IPS-NIHi11 (cell line): Measurements from ENCODE around the gene ZNF593.

Experiments used
- DNase-seq: peaks from one replicate; pipeline ENCODE4 v3.0.0; 2012; ENCODE audit warnings: mixed read lengths, low spot score

ZNF593 gene

DNA sequence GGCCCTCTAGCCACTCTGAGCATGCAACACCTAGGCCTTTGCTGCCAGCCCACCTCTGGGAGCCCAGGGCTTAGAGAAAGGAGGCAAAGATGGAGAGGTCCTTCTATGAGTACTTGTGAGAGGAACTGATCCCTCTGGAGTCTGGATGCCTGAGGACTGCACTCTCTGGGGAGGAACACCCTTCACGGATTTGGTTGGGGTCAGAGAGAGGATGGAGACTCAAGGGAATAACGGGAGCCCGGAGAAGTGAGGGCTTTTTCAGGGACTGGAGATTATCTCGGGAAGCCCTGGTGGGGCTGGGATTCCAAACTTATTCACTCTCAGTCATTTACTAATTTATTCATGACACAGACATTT, 532 bp upstream of the ZNF593 start:
- no peak for DNase-seq

DNA sequence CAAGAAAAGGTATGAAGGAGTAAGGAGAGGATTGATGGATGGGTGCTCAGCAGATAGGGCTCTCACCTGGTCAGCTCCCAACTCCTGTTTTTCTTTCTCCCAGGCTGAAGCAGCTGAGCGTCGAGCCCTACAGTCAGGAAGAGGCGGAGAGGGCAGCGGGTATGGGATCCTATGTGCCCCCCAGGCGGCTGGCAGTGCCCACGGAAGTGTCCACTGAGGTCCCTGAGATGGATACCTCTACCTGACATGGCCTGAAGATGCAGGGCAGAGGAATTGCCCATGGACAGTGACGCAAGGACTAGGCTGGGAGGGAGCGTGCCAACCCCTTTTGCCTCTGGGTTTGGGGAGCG, 739 bp downstream of the ZNF593 start:
- no peak for DNase-seq

DNA sequence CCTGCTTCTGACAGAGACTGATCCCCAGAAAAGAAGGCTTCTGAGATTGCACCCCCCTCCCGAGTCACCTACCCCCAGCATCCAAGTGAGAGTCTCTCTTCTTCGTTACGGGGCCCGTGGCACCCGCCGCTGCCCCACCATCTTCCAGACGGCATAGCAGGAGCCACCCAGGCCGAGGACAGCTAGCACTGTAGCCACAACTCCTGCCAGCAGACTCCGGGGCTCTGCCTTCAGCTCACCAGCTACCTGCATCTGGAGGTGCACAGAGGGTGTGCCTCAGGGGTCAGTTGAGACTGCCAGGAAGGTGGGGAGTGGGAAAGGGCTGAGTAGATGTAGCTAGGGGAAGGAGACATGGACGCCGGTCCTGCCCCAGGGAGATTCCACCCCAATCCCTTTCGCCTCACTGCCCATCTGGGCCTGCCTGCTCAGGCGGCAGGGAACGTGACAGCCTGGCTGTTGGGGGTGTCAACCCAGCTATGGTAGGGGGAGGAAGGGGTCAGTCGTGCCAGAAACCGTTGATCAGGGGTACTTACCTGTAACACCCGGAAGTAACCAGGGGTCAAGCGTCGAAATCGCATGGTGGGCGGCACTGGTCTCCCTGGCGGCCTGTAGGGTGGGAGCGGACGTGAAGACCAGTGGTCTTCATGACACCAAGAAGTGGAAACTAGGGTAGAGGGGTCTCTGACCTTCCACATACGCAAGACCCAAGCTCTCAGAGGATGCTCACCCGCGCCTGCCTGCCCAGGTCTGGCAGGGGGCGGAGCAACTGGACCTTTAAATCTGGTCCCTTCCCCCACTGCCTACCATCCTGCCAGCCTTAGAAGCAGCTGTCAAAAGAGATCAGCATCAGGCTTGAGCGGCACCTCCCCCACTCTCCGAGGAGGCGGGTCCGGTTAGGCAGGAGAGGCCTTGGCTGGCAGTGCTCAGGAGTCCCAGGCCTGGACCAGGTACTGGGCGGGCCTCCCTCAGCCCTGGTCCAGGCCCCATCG, 1.7 kb downstream of the ZNF593 start, which contains the start of gene ZNF593OS:
TSS of gene ZNF593OS (minus strand) at position 749 of the 989 bp plus-strand sequence. CDS start at position 578, 171 bp downstream.
- no peak for DNase-seq

DNA sequence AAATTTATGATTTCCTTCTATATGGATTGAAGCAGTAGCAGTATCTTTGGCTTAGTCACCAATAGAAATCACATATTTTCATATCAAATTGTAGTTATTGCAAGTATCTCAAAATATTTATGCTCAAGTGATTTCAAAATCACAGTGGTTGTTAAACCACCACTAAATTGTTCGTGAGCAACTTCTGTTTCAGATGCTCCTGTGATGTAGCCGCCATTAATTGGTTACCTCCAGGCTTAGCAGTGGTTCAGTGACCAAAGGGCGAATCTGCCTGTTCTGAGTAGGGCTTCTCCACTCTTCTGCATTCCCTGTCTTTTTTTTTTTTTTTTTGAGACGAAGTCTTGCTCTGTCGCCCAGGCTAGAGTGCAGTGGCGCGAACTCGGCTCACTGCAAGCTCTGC, 5.6 kb downstream of the ZNF593 start:
- no peak for DNase-seq

DNA sequence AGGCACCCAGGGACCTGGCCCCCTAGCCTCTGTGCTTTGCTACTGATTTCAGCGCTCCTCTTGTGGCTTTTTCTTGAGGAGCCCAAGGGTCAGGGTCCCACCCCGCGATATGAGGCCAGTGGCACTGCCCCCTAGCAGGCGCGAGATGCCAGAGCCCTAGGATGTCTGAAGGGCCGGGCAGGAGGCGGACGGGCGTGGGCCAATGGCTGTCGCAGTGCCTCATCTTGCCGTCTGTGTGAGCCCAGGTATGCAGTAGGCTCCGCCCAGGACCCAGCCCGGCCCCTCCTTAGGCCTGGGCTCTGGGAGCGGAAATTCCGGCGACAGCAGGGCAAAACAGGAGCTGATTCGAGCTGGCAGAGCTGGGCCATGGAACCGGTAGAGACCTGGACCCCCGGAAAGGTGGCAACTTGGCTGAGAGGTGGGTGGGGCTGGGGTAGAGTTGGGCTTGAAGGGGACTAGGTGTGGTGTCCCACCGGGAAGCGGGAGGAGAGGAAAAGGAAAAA, 7.5 kb downstream of the ZNF593 start, which contains the start of gene CNKSR1:
TSS of gene CNKSR1 (plus strand) at position 310 of the 503 bp plus-strand sequence. CDS start at position 367, 57 bp downstream.
- peak; percentile 97 for DNase-seq

DNA sequence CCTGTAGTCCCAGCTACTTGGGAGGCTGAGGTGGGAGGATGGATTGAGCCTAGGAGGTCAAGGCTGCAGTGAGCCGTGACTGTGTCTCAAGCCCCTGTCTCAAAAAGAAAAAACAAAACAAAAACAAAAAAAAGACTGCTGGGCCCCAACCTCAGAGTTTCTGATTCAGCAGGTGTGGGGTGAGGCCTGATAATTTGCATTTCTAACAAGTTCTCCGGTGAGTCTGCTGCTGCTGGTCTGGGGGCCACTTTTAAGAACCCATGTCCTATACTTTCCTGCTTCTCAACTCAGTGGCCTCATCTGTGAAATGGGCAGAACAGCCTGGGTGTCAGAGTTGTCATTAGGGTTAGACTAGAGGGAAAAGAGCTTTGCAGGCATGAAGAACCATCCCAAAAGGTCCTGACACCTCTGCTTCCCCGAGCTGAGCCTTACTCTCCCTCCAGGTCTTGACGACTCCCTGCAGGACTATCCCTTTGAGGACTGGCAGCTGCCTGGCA, 10.3 kb downstream of the ZNF593 start:
- no peak for DNase-seq

DNA sequence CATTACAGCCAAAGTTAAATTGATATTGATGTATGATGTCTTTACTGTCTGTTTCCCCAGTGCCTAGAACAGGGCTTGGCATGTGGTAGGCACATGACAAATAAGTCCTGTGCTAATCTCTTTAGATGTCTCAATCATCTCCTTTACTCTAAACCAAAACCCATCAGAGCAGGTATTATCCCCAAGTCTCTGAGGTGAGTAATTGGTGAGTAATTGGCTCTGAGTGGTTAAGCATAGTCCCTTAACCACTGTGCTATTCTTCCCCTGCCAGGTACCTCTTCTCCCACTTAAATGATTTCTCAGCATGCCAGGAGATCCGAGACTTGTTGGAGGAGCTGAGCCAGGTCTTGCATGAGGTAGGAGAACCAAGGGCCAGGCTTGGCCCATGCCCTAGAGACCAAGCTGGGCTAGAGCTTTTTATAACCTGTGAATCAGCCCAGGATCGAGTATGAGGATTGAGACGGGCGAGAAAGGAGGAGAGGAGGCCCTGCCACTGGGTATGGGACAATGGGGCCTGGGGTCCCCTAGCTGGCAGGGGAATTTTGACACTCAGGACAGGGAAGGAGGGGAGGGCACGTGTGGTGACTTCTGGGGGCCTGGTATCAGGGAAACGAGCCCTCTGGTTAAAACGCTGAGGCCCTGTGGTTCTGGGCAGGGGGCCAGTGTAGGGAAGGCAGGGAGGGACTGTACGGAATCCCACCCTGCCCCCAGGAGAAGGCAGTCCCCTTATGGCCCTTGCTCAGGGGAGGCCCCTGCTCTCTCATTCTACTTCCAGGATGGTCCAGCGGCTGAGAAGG, 12.1 kb downstream of the ZNF593 start:
- DNase-seq: no peak

DNA sequence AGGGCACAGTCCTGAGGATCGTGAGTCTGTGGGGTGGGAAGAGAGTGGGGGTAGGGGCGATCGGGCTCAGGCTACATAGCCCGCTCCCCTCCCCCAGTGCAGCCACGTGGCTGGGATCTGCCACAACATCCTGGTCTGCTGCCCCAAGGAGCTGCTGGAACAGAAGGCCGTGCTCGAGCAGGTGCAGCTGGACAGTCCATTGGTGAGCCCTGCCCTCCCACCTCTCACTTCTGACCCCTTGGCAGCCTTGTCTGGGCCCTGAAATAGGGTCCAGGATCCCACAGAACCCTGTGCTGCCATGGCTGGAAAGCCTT, 12.6 kb downstream of the ZNF593 start:
- no peak for DNase-seq

DNA sequence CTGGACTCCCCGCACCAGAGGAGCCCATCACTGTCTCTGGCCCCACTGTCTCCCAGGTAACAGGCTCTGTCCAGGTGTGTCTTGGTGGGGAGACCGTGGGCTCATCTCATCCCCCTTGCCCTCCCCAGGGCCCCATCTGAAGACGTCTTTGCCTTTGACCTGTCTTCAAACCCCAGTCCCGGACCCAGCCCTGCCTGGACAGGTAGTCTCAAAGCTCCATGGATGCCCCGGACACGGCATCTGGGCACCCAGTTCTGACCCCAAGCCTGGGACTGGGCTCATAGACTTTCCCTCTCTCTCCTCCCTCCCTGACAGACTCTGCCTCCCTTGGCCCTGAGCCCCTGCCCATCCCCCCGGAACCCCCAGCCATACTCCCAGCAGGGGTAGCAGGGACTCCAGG, 14.4 kb downstream of the ZNF593 start:
- DNase-seq: peak; percentile 7

DNA sequence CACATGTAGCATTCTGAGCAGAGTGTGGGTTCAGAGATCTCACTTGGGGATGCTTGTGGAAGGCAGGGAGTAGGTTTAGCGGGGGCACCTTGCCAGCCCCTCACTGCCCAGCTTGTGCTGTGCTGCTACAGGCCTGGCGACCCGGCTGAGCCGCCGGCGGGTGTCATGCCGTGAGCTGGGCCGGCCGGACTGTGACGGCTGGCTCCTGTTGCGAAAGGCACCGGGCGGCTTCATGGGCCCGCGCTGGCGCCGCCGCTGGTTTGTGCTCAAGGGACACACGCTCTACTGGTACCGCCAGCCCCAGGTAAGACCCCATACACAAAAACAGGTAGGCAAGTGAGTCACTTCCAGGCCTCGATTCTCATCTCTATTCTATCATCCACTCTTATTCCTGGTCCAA, 15.2 kb downstream of the ZNF593 start:
- peak; percentile 13 for DNase-seq

DNA sequence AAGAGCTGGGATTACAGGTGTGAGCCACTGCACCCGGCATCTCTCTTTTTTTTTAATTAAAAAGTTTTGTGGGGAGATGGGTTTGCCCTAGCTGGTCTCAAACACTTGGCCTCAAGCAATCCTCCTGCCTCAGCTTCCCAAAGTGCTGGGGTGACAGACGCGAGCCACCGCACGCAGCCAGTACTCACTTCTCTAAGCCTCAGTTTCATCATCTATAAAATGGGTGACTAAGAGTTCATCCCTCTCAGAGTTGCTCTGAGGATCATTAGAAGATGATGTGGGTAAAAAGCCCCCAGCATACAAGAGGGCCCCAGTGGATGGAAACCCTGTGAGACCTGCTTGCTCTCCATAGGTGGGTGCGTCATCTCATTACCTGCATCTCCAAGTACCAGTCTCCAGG, 18.2 kb downstream of the ZNF593 start:
- DNase-seq: no peak

DNA sequence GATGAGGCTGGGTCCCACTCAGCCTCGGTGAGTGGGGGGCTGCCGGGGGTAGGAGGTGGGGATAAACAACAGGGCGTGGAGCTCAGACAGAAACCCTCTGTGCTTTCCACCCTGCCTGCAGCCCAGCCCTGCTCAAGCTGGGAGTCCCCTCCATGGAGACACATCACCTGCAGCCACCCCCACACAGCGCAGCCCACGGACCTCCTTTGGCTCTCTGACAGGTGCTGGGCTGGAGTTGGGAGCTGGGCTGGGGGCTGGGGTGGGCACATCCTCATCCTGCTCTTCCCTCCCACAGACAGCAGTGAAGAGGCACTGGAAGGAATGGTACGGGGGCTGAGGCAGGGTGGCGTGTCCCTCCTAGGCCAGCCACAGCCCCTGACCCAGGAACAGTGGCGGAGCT, 18.8 kb downstream of the ZNF593 start:
- DNase-seq: no peak

DNA sequence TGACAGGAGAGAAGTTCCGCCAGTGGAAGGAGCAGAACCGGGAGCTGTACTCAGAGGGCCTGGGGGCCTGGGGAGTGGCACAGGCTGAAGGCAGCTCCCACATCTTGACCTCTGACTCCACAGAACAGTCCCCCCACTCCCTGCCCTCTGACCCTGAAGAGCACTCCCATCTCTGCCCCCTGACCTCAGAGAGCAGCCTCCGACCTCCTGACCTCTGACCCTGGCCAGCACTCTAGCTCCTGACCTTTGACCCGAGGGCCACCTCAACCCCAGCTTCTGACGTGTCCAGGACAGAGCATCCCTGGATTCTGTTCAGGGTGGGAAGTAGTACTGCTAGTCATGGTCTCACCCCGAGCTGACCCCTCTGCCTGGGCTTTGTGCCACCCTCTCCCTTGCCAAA, 19.6 kb downstream of the ZNF593 start:
- no peak for DNase-seq

DNA sequence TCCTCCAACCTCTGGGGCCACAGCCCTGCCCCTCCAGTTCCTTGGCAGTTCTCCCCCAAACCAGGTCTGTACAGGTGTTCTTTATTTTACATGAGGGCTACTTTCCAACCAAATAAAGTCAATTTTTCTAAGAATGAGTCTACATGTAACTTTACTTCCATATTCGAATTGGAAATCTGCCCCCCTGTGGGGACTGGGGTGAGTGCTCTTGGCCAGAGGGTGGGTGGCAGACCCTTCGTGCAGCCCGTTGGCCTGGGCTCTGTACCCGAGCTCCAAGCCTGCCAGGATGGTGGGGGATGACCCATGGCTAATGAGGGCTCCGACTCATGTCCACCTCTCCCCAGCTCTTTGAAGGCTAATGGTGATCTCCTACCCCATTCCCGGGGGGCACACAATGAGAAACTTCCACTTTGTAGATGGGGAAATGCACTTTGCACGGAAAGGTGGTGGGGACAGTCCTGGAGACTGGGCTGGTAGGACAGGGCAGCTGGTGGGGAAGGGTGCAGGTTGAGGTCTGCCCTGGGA, 20.1 kb downstream of the ZNF593 start:
- DNase-seq: no peak

DNA sequence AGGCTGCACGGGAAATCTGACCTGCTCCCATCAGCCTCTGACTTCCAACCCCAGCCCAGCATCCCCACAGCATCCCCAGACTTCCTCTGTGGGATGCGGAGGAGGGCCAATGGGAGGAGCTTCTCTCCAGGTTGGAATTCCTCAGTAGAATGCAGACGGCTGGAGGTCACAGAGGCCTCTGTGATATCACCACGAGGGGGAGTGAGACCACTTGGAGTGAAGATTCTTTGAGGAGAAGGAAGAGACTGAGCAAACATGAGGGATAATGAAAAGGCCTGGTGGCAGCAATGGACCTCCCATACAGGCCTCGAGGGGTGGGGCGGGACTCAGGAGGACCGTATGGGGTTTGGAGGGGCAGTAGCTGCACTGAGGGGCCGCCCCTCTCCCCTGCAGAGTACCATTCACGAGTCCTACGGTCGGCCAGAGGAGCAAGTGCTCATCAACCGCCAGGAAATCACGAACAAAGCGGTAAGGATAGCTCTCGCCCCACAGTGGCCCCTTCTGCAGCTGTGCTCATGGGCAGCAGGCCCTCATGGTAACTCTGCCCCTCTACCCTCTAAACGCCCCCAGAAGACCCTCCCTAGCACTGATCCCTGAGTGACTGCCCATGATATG, 20.8 kb downstream of the ZNF593 start, which contains the start of gene CATSPER4:
TSS of gene CATSPER4 (plus strand) at position 230 of the 615 bp plus-strand sequence. CDS start at position 256, 26 bp downstream.
- peak; percentile 96 for DNase-seq

DNA sequence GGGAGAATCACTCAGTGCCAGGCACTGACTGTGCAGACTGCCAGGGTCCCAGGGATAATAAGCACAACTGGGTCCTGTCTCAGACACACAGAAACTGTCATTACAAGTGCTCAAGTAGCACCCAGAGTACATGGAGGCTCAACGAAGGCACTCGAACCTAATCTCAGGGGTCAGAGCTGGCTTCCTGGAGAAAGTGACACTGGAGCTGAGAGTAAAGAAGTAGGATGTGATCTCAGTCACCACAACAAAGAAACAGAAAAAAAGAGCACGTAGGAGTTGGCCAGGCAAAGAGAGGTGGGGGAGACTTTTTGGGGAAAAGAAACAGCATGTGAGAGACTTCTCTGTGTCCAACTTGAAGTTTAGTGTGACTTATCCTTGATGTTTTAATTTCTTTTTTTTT, 22.0 kb downstream of the ZNF593 start:
- DNase-seq: no peak

DNA sequence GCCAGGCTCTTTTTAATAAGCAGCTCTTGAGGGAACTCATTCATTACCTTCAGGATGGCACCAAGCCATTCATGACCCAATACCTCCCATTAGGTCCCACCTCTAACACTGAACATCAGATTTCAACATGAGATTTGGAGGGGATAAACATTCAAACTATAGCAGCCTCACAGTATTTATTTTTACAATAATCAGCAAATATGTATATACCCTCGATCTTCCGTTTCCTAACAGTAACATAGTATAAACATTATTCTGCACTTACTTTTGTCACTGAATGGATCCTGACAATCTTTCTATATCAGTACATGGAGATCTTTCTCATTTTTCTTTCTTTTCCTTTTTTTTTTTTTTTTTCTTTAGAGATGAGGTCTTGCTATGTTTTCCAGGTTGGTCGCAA, 26.1 kb downstream of the ZNF593 start:
- DNase-seq: no peak

DNA sequence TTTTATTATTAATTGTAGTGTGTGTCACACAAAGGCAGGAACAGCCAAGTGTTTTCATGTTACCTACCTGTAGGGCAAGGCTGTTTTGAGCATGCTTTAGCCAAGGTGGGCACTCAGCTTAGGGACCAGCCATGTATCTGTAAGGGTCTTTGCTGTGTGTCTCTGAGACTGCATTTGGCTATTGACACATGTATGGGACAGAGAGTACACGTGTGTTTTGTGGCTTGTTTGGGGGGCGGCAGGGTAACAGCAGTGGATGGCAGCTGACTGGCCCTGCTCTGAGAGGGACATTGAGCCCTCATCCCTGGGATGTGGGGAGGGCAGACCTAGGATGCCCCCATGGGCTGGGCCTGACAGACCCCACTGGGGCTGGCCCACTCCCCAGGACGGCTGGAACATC, 27.6 kb downstream of the ZNF593 start:
- DNase-seq: no peak

DNA sequence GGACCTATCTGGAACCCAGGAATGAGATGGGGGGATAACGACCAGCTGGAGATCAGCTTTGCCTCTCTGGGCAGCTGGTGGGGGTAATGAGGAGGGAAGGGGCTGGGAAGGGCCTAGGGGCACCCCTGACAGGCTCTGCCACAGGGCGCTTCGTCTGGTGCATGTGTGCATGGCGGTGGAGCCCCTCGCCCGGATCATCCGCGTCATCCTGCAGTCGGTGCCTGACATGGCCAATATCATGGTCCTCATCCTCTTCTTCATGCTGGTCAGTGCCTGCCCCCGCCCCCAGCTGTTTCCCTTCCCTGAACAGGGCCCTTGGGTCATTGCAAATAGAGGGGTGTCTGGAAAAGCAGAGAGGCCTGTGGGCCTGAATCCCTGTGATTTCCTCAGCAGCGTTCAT, 28.1 kb downstream of the ZNF593 start:
- DNase-seq: no peak

DNA sequence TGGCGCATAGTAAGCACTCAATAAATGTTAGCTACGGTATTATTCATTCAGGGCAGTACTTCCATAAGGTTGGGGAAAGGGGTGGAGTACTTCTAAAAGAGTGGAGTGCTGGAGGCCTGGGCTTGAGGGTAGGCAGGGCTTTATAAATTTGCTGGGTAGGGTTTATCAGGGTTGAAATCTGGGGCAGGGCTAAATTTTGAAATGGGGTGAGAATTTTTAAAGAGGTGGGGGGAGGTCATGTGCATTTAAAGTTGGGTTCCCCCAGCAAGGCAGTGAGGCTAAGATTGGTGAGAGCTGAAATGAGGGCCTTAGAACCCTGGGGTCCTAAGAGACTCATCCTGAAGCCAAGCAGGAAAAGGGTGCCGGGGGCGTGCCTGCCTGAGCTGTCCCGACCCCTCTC, 30.7 kb downstream of the ZNF593 start:
- no peak for DNase-seq

DNA sequence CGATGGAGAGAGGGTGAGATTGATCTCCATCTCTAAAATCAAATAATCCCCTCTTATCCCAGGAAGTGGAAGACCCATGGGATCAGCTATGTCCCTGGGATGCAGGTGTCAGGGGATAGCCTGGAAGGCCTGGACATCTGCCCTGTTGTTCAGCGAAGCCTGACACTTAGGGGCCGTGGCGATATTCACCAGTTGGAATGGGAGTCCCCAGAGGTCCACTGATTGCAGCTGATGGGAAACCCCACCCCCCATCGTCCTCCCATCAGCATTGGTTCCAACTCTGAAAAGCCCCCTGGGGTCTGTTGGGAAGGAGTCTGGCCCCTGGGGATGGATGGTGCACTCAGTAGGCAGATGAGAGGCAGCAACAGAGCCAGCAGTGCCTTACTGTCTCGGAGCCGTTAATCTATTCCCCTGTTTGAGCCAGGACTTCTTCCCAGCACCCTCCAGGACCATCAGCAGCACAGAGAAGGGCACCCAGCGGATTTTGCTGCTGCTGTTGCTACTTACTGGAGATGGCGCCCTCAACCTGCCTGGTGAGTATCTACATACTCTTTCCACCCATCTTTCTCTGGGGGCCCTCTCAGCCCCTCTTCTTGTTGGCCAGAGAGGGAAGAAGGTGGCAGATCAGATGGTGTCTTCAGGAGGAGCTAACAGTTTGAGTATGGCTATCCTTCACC, 34.1 kb downstream of the ZNF593 start:
- DNase-seq: no peak
